SK-N-SH treated with all-trans-retinoic acid at 6 μM for 48 hours (cell line): Measurements from ENCODE around the gene RELA.

Experiments
- CREB5 ChIP-seq: fragments of 250-450 bp; sonication (Bioruptor Pico); IDR thresholded peaks from 2 replicates; pipeline ENCODE4 v1.5.1; 2020; ENCODE audit warnings: low read depth, mild to moderate bottlenecking, moderate library complexity
- ISL1 ChIP-seq: fragments of 250-450 bp; sonication (Bioruptor Pico); IDR thresholded peaks from 2 replicates; pipeline ENCODE4 v2.1.2; 2022; ENCODE audit warnings: mild to moderate bottlenecking, moderate library complexity
- ZFP3 ChIP-seq: fragments of 250-450 bp; sonication (Bioruptor Pico); IDR thresholded peaks from 2 replicates; pipeline ENCODE4 v1.5.0; 2020; ENCODE audit warnings: mild to moderate bottlenecking, moderate library complexity
- TF ChIP-seq, protein P1 (sequence below): fragments of 250-450 bp; sonication (Bioruptor Pico); IDR thresholded peaks from 2 replicates; pipeline ENCODE4 v1.5.0; 2020; ENCODE audit warnings: mild to moderate bottlenecking, moderate library complexity

GRCh38 chr11:65680192-65680743 lies 17.6 kb upstream of the RELA start:
- TF ChIP-seq, protein P1, sequence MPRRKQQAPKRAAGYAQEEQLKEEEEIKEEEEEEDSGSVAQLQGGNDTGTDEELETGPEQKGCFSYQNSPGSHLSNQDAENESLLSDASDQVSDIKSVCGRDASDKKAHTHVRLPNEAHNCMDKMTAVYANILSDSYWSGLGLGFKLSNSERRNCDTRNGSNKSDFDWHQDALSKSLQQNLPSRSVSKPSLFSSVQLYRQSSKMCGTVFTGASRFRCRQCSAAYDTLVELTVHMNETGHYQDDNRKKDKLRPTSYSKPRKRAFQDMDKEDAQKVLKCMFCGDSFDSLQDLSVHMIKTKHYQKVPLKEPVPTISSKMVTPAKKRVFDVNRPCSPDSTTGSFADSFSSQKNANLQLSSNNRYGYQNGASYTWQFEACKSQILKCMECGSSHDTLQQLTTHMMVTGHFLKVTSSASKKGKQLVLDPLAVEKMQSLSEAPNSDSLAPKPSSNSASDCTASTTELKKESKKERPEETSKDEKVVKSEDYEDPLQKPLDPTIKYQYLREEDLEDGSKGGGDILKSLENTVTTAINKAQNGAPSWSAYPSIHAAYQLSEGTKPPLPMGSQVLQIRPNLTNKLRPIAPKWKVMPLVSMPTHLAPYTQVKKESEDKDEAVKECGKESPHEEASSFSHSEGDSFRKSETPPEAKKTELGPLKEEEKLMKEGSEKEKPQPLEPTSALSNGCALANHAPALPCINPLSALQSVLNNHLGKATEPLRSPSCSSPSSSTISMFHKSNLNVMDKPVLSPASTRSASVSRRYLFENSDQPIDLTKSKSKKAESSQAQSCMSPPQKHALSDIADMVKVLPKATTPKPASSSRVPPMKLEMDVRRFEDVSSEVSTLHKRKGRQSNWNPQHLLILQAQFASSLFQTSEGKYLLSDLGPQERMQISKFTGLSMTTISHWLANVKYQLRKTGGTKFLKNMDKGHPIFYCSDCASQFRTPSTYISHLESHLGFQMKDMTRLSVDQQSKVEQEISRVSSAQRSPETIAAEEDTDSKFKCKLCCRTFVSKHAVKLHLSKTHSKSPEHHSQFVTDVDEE (CRISPR knock-in tag) = no peak
- TF ChIP-seq ZFP3 (CRISPR knock-in tag) (no peak), CREB5 (CRISPR knock-in tag) (no peak), ISL1 (CRISPR knock-in tag) (no peak)
